GM18951 (cell line): ENCODE data around the gene DNAJC15.

Source experiments
- POLR2A ChIP-seq: IDR thresholded peaks from 4 replicates; pipeline ENCODE4 v1.6.1; 2011; ENCODE audit warnings: mild to moderate bottlenecking; ENCODE audit not compliant: insufficient read length, insufficient read depth; ENCODE audit errors: extremely low read depth
- in situ Hi-C: fragments of 300-500 bp; cut with MboI; formaldehyde crosslinking; loops from one replicate; pipeline ENCODE4 v1.12.0; 2022; ENCODE audit warnings: low sequenced_read_pairs, mixed read lengths, inconsistent platforms; ENCODE audit not compliant: unreplicated experiment

DNAJC15 gene

DNA sequence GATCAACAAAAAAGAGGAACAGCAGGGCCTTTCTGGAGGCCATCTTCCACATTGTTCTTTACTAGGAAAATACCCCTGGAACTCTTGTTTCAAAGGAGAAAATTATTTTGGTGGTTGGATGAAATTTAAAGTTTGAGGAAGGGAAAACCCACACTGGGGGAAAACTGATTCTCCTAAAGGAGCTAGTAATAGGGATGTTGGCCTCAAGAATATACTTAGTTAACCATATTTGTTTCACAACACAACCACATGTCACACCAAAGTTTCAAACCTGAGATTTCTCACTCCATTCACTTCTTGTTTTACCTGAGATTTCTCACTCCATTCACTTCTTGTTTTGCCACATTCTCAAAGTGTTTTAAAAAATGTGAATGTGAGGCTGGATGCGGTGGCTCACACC is 28.5 kb upstream of the DNAJC15 start:
- in situ Hi-C loops = no loop called here
- TF ChIP-seq POLR2A = no peak

DNA sequence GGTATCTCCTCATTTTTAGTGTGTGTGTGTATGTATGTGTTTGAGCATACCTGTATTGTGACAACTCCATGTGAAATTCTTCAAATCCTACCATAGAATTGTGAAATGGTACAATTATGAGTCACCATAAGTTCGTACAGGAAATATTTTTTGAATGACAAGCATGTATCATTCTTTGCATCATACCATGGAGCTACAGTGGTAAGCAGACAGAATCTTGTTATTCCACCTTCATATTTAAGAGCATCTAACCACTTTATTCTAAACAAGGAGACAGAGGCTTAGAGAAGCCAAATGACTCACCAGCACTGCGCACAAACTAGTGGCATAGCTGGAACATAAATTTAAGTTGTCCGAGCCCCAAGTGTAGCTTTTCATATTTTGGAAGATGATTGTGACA is 26.8 kb upstream of the DNAJC15 start:
- in situ Hi-C loops = no loop called here
- TF ChIP-seq POLR2A = no peak

DNA sequence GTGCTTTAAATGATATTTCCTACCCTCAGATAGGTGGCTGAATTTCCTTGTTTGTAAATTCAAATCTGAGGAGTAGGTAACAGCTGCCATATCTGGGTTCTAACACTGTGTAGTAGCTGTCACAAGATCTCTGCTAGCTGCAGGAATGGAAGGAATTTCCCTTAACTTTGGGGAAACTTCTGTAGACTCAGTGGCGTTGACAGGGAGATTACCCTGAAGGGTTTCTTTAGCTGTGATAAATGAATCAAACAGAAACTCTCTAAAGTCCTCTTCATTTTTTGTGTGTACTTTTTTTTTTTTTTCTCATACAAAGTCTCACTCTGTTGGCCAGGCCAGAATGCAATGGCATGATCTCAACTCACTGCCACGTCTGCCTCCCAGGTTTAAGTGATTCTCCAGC is 26.0 kb upstream of the DNAJC15 start:
- TF ChIP-seq POLR2A = no peak
- in situ Hi-C loops = no loop called here

DNA sequence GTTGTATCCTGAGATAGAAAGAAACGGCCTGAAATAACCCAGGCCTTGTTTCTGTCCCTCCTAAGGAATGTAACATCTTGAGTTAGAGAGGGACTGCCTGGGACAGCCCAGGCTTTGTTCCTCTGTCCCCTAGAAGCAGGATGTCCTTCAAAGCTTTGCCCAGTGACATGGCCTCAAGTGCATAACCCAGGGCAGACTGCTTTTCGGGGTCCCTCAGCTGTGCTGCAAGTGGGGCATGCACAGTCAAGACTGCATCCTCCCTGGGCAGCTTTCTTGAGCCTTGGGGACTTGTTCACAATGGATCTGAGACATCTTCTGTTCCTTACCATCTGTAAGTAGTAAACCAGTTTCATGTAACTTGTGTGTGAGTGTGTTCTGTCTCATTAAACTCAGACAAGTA is 23.9 kb upstream of the DNAJC15 start:
- TF ChIP-seq POLR2A = no peak
- in situ Hi-C loops = no loop called here

DNA sequence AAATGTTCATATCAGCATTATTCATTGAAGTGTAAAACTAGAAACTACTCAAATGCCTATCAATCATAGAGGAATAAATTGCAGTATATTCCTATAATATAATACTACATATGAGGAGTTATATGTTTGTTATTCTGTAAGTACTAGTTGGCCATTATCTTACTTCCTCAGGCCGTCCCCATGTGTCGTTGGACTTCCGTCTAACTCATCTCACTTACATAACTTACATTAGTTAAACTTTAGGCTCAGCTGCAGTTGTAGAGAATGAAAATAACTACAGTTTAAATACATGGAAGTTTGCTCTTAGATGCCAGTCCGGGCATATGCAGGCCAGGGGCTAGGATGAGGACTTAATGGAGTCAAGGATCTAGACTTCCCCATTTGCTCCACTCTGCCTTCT is 22.7 kb upstream of the DNAJC15 start:
- in situ Hi-C loops = no loop called here
- no peak for TF ChIP-seq POLR2A

DNA sequence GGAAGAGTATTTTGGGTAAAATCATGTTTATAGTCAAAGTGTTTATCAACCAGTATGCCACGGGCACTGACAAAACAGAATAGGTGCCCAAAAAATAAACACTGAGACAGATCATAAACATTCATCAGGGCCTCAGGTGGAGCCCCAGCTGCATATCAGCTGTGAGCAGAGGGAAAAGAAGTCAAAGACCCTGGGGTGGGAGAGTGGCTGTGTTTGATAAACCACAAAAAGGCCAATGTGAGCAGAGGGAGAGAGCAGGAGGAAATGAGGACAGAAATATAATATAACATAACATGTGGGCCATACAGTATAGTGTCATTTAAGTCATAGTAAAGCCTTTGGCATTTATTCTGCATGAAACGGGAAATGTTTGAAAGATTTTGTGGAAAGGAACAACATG is 21.4 kb upstream of the DNAJC15 start:
- no peak for TF ChIP-seq POLR2A
- in situ Hi-C loops = no loop called here

DNA sequence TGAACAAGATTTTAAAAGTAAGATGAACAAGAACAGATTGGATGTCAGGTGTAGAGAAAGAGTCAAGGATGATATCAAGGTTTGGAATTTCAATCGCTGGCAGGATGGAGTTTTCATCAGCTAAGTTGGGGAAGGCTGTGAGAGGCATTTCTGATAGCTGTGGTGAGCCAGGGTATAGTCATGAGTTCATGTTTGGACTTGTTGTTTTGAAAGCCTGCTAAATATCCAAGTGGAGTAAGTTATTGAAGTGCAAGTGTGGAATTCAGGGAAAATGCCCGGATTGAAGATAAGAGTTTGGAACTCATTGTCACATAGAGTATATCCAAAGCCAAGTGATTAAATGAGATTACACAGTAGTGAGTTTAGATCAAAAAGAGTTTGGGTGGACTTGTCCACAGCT is 20.4 kb upstream of the DNAJC15 start:
- no peak for TF ChIP-seq POLR2A
- in situ Hi-C loops = no loop called here

DNA sequence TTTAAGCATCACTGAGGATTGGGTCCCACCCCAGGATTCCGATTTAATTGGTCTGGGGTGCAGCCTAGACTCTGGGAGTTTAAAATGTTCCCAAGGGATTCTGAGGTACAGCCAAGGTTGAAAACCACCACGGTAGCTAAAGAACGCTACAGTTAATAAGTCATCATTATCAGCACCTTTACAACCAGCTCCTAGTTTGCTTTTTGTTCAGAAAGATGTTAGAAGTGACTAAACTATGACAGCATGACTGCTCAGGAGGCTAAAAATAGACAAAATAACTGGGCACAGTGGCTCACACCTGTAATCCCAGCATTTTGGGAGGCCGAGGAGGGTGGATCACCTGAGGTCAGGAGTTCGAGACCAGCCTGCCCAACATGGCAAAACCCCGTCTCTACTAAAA is 19.7 kb upstream of the DNAJC15 start:
- in situ Hi-C loops = no loop called here
- TF ChIP-seq POLR2A = no peak

DNA sequence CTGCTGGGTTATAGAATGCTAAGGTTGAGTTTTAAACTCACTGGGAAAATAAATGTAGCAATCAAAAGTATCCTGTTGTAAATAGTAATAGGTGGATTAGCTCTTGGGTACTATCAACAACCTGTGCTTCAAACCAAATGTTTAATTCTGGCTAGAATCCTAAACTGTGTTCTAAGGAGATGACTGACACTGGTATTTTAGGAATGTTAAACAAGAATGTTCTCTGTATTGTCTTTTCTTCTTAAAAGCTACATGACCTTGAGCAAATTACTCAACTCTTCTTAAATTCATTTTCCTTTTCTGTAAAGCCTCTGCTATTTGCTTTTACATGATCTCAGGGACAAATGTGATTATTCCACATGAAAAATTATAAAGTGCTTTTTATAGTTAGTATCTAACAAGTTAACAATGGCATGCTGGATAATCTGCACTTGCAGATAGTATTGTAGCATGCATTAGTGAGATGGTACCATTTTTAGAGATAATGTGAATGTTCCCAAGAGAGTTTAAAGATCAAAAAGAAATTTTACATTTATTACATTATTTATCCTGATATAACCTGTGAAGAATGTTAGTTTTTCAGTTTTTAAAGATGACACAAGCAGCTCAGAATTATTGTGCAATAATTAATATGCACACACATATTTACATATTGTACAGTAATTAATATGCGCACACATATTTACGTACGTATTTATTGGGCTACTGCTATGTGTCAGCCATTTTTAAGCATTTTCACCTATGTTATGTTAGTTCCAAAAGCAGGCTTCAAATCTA is 17.7 kb upstream of the DNAJC15 start:
- in situ Hi-C loops = no loop called here
- TF ChIP-seq POLR2A = no peak

DNA sequence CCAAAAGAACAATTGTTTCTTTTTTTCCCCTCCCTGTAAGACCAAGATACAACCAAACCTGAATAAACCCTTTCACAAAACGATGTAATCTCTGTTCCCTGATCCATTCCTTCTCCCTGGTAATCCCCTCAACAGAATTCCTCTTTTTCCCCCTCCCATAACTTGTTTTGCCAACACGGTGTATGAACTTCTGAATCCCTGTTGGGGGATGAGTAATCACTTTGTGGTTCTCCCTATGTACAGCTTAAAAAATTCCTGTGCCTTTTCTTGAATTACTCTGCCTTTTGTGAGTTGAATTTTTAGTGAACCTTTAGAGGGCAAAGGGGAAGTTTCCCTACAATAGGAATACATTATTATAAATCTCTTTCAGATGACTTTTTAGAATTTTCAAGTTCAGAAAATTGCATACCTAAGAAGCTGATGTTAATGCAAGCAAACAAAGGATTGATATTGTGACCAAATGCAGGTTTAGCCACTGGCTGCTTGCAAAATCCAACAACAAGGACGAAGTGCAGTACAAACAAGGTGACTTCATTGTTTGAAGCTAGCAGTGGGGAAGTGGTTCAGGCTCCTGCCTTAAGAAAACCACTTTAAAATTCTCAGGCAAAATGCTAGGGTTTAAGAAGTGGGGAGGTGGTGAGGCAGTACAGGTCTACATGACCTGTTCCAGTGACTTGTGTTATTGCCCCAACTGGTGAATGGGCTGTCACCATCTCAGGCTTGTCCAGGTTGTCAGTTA is 16.3 kb upstream of the DNAJC15 start:
- no peak for TF ChIP-seq POLR2A
- in situ Hi-C loops = no loop called here

DNA sequence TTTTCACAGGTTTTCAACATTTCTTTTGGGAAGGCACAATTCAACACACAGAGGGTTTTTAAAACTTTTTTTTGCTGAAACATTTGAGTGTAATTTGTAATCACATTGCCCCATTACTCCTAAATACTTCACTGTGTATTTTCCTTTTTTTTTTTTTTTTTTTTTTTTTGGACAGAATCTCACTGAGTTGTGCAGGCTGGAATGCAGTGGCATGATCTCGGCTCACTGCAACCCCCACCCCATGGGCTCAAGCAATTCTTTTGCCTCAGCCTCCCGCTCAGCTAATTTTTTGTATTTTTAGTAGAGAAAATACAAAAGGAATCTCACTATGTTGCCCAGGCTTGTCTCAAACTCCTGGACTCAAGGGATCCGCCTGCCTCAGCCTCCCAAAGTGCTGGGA is 14.8 kb upstream of the DNAJC15 start:
- TF ChIP-seq POLR2A = no peak
- in situ Hi-C loops = no loop called here

DNA sequence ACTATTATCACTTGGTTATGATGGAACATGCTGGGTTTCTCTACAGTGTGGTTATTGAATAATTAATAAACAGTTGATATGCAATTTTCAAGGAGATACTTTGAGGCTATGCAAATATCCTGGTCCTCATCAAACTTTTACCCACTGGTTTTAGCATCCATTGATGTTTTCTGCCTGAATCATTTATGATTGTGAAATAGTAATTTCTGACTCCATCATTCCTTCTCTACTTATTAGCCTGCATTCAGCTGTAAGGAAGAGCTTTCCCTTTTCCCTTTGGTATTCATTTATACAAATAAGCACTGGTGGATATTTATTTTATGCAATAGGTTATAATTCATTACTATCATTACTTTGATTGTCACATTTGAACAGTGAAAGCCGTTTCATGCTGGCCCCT is 13.9 kb upstream of the DNAJC15 start:
- in situ Hi-C loops = no loop called here
- no peak for TF ChIP-seq POLR2A

DNA sequence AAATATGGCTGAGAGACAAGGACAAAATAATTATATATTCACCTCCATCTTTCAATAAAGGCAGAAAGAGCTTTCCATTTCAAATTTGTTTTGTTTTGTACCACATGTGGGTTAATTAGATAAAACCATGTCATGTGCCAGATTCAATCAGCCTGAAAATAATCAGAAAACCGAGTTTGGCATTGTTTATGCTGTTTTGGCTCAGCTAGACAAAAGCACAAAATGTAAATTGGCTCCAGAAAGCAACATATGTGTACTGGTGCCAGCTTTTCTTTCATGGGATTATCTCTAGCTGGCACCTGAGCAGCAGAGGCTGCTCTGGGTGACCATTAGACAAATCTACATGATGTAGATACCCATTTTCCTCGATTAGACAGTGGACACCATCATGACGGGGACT is 9.2 kb upstream of the DNAJC15 start:
- TF ChIP-seq POLR2A = no peak
- in situ Hi-C loops = no loop called here

DNA sequence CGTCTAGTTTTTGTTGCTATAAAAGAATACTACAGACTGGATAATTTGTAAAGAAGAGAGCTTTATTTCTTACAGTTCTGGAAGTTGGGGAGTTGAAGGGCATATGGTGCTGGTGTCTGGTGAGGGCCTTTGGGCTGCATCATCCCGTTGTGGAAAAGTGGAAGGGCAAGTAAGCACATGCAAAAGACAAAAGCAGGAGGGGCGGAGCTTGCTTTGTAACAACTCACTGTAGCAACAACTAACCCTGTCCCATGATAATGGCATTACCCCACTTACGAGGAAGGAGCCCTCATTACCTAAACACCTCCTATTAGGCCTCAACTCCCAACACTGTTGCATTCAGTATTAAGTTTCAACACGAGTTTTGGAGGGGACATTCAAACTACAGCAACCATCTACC is 7.2 kb upstream of the DNAJC15 start:
- no peak for TF ChIP-seq POLR2A
- in situ Hi-C loops = no loop called here

DNA sequence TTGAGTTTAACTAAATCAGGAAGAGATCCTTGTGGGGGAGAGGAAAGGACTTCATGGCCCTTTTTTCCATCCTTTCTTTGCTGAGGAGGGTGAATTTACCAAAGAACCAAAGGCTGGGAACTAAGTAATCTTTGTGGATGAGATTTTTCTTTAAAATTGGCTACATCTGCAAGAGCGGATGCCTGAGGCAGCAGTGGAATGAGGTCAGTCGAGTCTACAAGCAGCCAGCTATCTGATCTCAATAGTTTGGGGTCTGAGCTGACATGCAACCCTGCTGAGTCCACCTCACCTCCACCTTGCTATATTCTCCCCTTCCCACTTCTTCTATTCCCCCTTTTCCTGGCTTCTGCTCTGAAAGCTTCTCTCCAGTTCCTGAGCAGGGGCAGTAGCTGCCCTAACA is 3.6 kb upstream of the DNAJC15 start:
- in situ Hi-C loops = no loop called here
- TF ChIP-seq POLR2A = no peak

DNA sequence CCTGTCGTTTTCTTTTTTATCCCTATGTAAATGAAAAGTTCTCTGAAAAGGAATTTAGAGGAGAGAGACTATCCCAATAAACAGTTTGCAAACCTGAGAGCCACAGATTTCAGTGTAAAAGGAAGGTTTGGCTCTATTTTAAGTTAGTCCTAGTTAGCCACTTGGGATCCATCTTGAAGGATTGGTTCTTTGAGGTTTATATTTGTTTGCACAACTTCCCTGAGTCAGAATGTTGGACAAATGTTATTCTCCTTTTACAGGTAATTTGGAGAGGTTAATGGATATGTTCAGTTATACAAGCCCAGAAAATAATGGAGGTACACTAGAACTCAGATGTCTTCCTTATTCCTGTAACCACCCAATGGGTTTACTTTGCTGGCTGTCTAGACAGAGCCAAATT is 2.6 kb upstream of the DNAJC15 start:
- in situ Hi-C loops = no loop called here
- no peak for TF ChIP-seq POLR2A
